ENCODE results near the gene FER.

Gene FER

GRCh38 chr5:109105631-109106267 lies 358.1 kb downstream of the FER start:
- no peaks in the 10 kb centered on the region for H3K27me3 ChIP-seq (ENCODE audit: insufficient read depth, low read length)
- H3K9me3 ChIP-seq (ENCODE audit: low read length), result no peaks in the 10 kb centered on the region
- H2AFZ ChIP-seq (ENCODE audit: low read depth, low read length), result no peak overlapping the region
- H3K4me1 ChIP-seq (ENCODE audit: insufficient read depth, low read length), result peaks cover 3% of the 10 kb centered on the region
- no peaks in the 10 kb centered on the region for H3K36me3 ChIP-seq (ENCODE audit: insufficient read depth, low read length)
- H3K4me3 ChIP-seq (ENCODE audit: low read length), result no peak overlapping the region

GRCh38 chr5:109111680-109112079 lies 364.0 kb downstream of the FER start:
- Histone ChIP-seq H3K27me3 (ENCODE audit: insufficient read depth, low read length) (no peaks in the 10 kb centered on the region), H3K4me3 (ENCODE audit: low read length) (no peak overlapping the region), H3K9me3 (ENCODE audit: low read length) (no peaks in the 10 kb centered on the region), H3K36me3 (ENCODE audit: insufficient read depth, low read length) (no peaks in the 10 kb centered on the region), H2AFZ (ENCODE audit: low read depth, low read length) (no peak overlapping the region), H3K4me1 (ENCODE audit: insufficient read depth, low read length) (no peaks in the 10 kb centered on the region)

GRCh38 chr5:109113608-109114007 lies 365.9 kb downstream of the FER start:
- no peaks in the 10 kb centered on the region for H3K27me3 ChIP-seq (ENCODE audit: insufficient read depth, low read length)
- H3K4me3 ChIP-seq (ENCODE audit: low read length), result no peak overlapping the region
- no peak overlapping the region for H2AFZ ChIP-seq (ENCODE audit: low read depth, low read length)
- no peaks in the 10 kb centered on the region for H3K36me3 ChIP-seq (ENCODE audit: insufficient read depth, low read length)
- H3K4me1 ChIP-seq (ENCODE audit: insufficient read depth, low read length), result no peaks in the 10 kb centered on the region
- no peaks in the 10 kb centered on the region for H3K9me3 ChIP-seq (ENCODE audit: low read length)

GRCh38 chr5:109121225-109121624 lies 373.5 kb downstream of the FER start:
- Histone ChIP-seq H3K27me3 (ENCODE audit: insufficient read depth, low read length) (no peaks in the 10 kb centered on the region), H3K4me3 (ENCODE audit: low read length) (no peak overlapping the region), H3K4me1 (ENCODE audit: insufficient read depth, low read length) (no peaks in the 10 kb centered on the region), H2AFZ (ENCODE audit: low read depth, low read length) (no peak overlapping the region), H3K9me3 (ENCODE audit: low read length) (no peaks in the 10 kb centered on the region), H3K36me3 (ENCODE audit: insufficient read depth, low read length) (no peaks in the 10 kb centered on the region)

- Histone ChIP-seq H3K36me3 (ENCODE audit: insufficient read depth, low read length) (no peaks in the 10 kb centered on the region), H3K4me3 (ENCODE audit: low read length) (no peak overlapping the region), H2AFZ (ENCODE audit: low read depth, low read length) (no peak overlapping the region), H3K4me1 (ENCODE audit: insufficient read depth, low read length) (no peaks in the 10 kb centered on the region), H3K27me3 (ENCODE audit: insufficient read depth, low read length) (no peaks in the 10 kb centered on the region), H3K9me3 (ENCODE audit: low read length) (no peaks in the 10 kb centered on the region)
These were observed 378.2 kb downstream of the FER start for GRCh38 chr5:109125755-109126429.

- Histone ChIP-seq H3K4me1 (ENCODE audit: insufficient read depth, low read length) (no peaks in the 10 kb centered on the region), H3K9me3 (ENCODE audit: low read length) (no peaks in the 10 kb centered on the region), H3K4me3 (ENCODE audit: low read length) (no peak overlapping the region), H3K27me3 (ENCODE audit: insufficient read depth, low read length) (no peaks in the 10 kb centered on the region), H2AFZ (ENCODE audit: low read depth, low read length) (no peak overlapping the region), H3K36me3 (ENCODE audit: insufficient read depth, low read length) (no peaks in the 10 kb centered on the region)
These were observed 378.8 kb downstream of the FER start for GRCh38 chr5:109126481-109126880.

GRCh38 chr5:109136906-109137305 lies 389.2 kb downstream of the FER start:
- Histone ChIP-seq H3K4me1 (ENCODE audit: insufficient read depth, low read length) (no peaks in the 10 kb centered on the region), H3K9me3 (ENCODE audit: low read length) (no peaks in the 10 kb centered on the region), H2AFZ (ENCODE audit: low read depth, low read length) (no peak overlapping the region), H3K4me3 (ENCODE audit: low read length) (no peak overlapping the region), H3K27me3 (ENCODE audit: insufficient read depth, low read length) (no peaks in the 10 kb centered on the region), H3K36me3 (ENCODE audit: insufficient read depth, low read length) (no peaks in the 10 kb centered on the region)

GRCh38 chr5:109141222-109142200 lies 393.8 kb downstream of the FER start:
- Histone ChIP-seq H2AFZ (ENCODE audit: low read depth, low read length) (no peak overlapping the region), H3K4me1 (ENCODE audit: insufficient read depth, low read length) (no peaks in the 10 kb centered on the region), H3K36me3 (ENCODE audit: insufficient read depth, low read length) (no peaks in the 10 kb centered on the region), H3K9me3 (ENCODE audit: low read length) (no peaks in the 10 kb centered on the region), H3K27me3 (ENCODE audit: insufficient read depth, low read length) (no peaks in the 10 kb centered on the region), H3K4me3 (ENCODE audit: low read length) (no peak overlapping the region)

GRCh38 chr5:109143031-109143430 lies 395.3 kb downstream of the FER start:
- Histone ChIP-seq H3K9me3 (ENCODE audit: low read length) (no peaks in the 10 kb centered on the region), H3K36me3 (ENCODE audit: insufficient read depth, low read length) (no peaks in the 10 kb centered on the region), H3K4me1 (ENCODE audit: insufficient read depth, low read length) (no peaks in the 10 kb centered on the region), H2AFZ (ENCODE audit: low read depth, low read length) (no peak overlapping the region), H3K4me3 (ENCODE audit: low read length) (no peak overlapping the region), H3K27me3 (ENCODE audit: insufficient read depth, low read length) (no peaks in the 10 kb centered on the region)

- Histone ChIP-seq H3K4me1 (ENCODE audit: insufficient read depth, low read length) (no peaks in the 10 kb centered on the region), H3K27me3 (ENCODE audit: insufficient read depth, low read length) (no peaks in the 10 kb centered on the region)
These were observed 397.4 kb downstream of the FER start for GRCh38 chr5:109145139-109145538.

GRCh38 chr5:109146591-109146990 lies 398.9 kb downstream of the FER start:
- H3K27me3 ChIP-seq (ENCODE audit: insufficient read depth, low read length), result no peaks in the 10 kb centered on the region

More at GRCh38 chr5:109145139-109145538, 397.4 kb downstream of the FER start:
- H2AFZ ChIP-seq (ENCODE audit: low read depth, low read length), result no peak overlapping the region
- H3K9me3 ChIP-seq (ENCODE audit: low read length), result no peaks in the 10 kb centered on the region
- H3K4me3 ChIP-seq (ENCODE audit: low read length), result no peak overlapping the region
- H3K36me3 ChIP-seq (ENCODE audit: insufficient read depth, low read length), result no peaks in the 10 kb centered on the region

GRCh38 chr5:109152565-109152964 lies 404.9 kb downstream of the FER start:
- Histone ChIP-seq H3K4me1 (ENCODE audit: insufficient read depth, low read length) (no peaks in the 10 kb centered on the region), H3K27me3 (ENCODE audit: insufficient read depth, low read length) (no peaks in the 10 kb centered on the region), H3K36me3 (ENCODE audit: insufficient read depth, low read length) (no peaks in the 10 kb centered on the region), H3K4me3 (ENCODE audit: low read length) (no peak overlapping the region), H3K9me3 (ENCODE audit: low read length) (no peaks in the 10 kb centered on the region), H2AFZ (ENCODE audit: low read depth, low read length) (no peak overlapping the region)

More at GRCh38 chr5:109146591-109146990, 398.9 kb downstream of the FER start:
- Histone ChIP-seq H3K9me3 (ENCODE audit: low read length) (no peaks in the 10 kb centered on the region), H3K4me1 (ENCODE audit: insufficient read depth, low read length) (no peaks in the 10 kb centered on the region), H2AFZ (ENCODE audit: low read depth, low read length) (no peak overlapping the region), H3K4me3 (ENCODE audit: low read length) (no peak overlapping the region), H3K36me3 (ENCODE audit: insufficient read depth, low read length) (no peaks in the 10 kb centered on the region)

- Histone ChIP-seq H3K4me3 (ENCODE audit: low read length) (no peak overlapping the region), H3K9me3 (ENCODE audit: low read length) (no peaks in the 10 kb centered on the region), H3K27me3 (ENCODE audit: insufficient read depth, low read length) (no peaks in the 10 kb centered on the region), H3K4me1 (ENCODE audit: insufficient read depth, low read length) (no peaks in the 10 kb centered on the region), H3K36me3 (ENCODE audit: insufficient read depth, low read length) (no peaks in the 10 kb centered on the region), H2AFZ (ENCODE audit: low read depth, low read length) (no peak overlapping the region)
These were observed 407.9 kb downstream of the FER start for GRCh38 chr5:109155625-109156024.
